Keratinocyte (primary cell): ENCODE data around the gene BTBD16. TPM values are rescaled to one million over a fixed set of nuclear protein-coding genes. Genes with fewer than 3 reads are reported as not detected.

Experiments
- DNase-seq: peaks from one replicate; pipeline ENCODE4 v3.0.0-alpha.2; 2011; ENCODE audit warnings: low read depth, missing footprints, low spot score
- FAIRE-seq: peaks from 2 replicates; lab custom pipeline; 2011; peaks lifted over from hg19 to GRCh38; lab: Jason Lieb, UNC
- H2AFZ ChIP-seq: 2 replicates; pipeline ENCODE4 v1.6.0; 2012; ENCODE audit warnings: low read length, control low read depth, inconsistent platforms; ENCODE audit not compliant: control insufficient read depth
- H3K27ac ChIP-seq: 2 replicates; pipeline ENCODE4 v1.5.1; 2011; ENCODE audit warnings: low read length; ENCODE audit not compliant: control insufficient read depth, insufficient read depth
- H3K27me3 ChIP-seq: 3 replicates; pipeline ENCODE4 v1.6.0; 2011; ENCODE audit warnings: low read length; ENCODE audit not compliant: control insufficient read depth, insufficient read depth; ENCODE audit errors: extremely low read depth
- H3K36me3 ChIP-seq, 2 experiments: 2 replicates in 1 of 2; 3 replicates in 1 of 2; pipeline ENCODE4 v1.5.1; 2011; ENCODE audit warnings: low read length in 2 of 2, mild to moderate bottlenecking in 1 of 2; ENCODE audit not compliant: control insufficient read depth in 2 of 2, insufficient read depth in 2 of 2; ENCODE audit errors: extremely low read depth in 1 of 2
- H3K4me1 ChIP-seq: 3 replicates; pipeline ENCODE4 v1.5.1; 2011; ENCODE audit warnings: low read length; ENCODE audit not compliant: control insufficient read depth, insufficient read depth; ENCODE audit errors: extremely low read depth
- H3K4me2 ChIP-seq: 3 replicates; pipeline ENCODE4 v1.6.0; 2011; ENCODE audit warnings: low read depth, low read length; ENCODE audit not compliant: control insufficient read depth, insufficient read depth; ENCODE audit errors: extremely low read depth
- H3K4me3 ChIP-seq, 3 experiments: fragments of 200-600 bp in 1 of 3; sonication (generic) in 1 of 3; 2 replicates in 2 of 3; 3 replicates in 1 of 3; pipeline ENCODE4 v1.5.1; 2011 to 2016; ENCODE audit warnings: low read length in 3 of 3, mild to moderate bottlenecking in 3 of 3, control low read depth in 2 of 3, inconsistent platforms in 1 of 3, low read depth in 1 of 3, mixed read lengths in 1 of 3, mixed run types in 1 of 3, moderate library complexity in 1 of 3; ENCODE audit not compliant: control insufficient read depth in 2 of 3, insufficient read depth in 2 of 3; ENCODE audit errors: extremely low read depth in 1 of 3
- H3K79me2 ChIP-seq: 2 replicates; pipeline ENCODE4 v1.6.0; 2012; ENCODE audit warnings: low read length; ENCODE audit not compliant: control insufficient read depth, insufficient read depth
- H3K9ac ChIP-seq: 3 replicates; pipeline ENCODE4 v1.6.0; 2011; ENCODE audit warnings: low read length; ENCODE audit not compliant: control insufficient read depth, insufficient read depth; ENCODE audit errors: extremely low read depth
- H3K9me1 ChIP-seq: 3 replicates; pipeline ENCODE4 v1.6.0; 2011; ENCODE audit warnings: low read length; ENCODE audit not compliant: control insufficient read depth, insufficient read depth; ENCODE audit errors: extremely low read depth
- H3K9me3 ChIP-seq: 2 replicates; pipeline ENCODE4 v1.5.1; 2012; ENCODE audit warnings: low read depth, low read length; ENCODE audit not compliant: control insufficient read depth
- H4K20me1 ChIP-seq: 3 replicates; pipeline ENCODE4 v1.6.0; 2011; ENCODE audit warnings: low read length; ENCODE audit not compliant: control insufficient read depth, insufficient read depth; ENCODE audit errors: extremely low read depth
- EZH2 ChIP-seq: IDR thresholded peaks from one replicate; pipeline ENCODE4 v1.6.1; 2012; ENCODE audit warnings: inconsistent platforms, mild to moderate bottlenecking, low read length, moderate library complexity
- dilution Hi-C: fragments of 300-500 bp; cut with MboI; formaldehyde crosslinking; loops from one replicate; pipeline ENCODE4 v1.7.0; 2020; ENCODE audit warnings: low sequenced_read_pairs; ENCODE audit not compliant: extremely low pct_ligation_motif_present
- polyA plus RNA-seq, 5 experiments: library from polyadenylated mRNA; depleted of rRNA in 3 of 5; stranded (reverse) in 3 of 5; stranded (forward) in 1 of 5; unstranded in 1 of 5; fragments of >200 nt; gene quantifications; 1 replicate in 1 of 5; 2 replicates in 3 of 5; 3 replicates in 1 of 5; pipeline versions ENCODE4 v1.2.1 to v1.2.3, GENCODE V29; 2011 to 2012; ENCODE audit warnings: missing spikeins in 2 of 5, low read depth in 1 of 5, low replicate concordance in 1 of 5
- TF ChIP-seq, protein P1 (sequence below), 3 experiments: IDR thresholded peaks in 1 of 3; conservative IDR thresholded peaks in 1 of 3; optimal IDR thresholded peaks in 1 of 3; 2 replicates in 2 of 3; 3 replicates in 1 of 3; pipeline versions ENCODE3 to v1.5.1; 2011; ENCODE audit warnings: low read length in 3 of 3, mild to moderate bottlenecking in 3 of 3, moderate library complexity in 2 of 3, control low read depth in 1 of 3, inconsistent platforms in 1 of 3; ENCODE audit not compliant: insufficient read depth in 2 of 3; ENCODE audit errors: extremely low read depth in 1 of 3

BTBD16 gene
- polyA plus RNA-seq, 1 donor (not counting 4 experiments of a cell fraction or from before 2014, with no cell fraction given) = 4.9 TPM

DNA sequence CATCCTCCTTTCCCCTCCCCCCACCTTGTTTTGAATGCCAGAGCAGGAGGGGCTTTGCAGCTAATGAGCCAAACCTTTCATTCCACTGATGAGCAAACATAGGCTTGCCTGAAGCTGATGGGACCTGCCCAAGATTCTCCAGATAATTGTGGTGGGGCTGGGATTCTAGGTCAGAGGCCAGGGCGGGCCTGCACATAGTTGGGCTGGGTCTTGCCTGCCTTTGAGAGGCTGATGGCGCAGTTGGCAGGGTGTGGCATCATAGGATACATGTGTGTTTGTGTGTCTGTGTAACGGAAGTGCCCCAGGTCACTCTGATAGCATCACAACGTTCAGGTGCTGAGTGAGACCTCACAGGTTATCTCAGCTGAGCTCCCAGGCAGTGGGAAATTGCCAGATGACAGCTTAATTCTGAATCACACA, 22.9 kb downstream of the BTBD16 start:
- peak overlapping the region; percentile 53 for H3K9ac ChIP-seq
- dilution Hi-C loops = no loop called here

DNA sequence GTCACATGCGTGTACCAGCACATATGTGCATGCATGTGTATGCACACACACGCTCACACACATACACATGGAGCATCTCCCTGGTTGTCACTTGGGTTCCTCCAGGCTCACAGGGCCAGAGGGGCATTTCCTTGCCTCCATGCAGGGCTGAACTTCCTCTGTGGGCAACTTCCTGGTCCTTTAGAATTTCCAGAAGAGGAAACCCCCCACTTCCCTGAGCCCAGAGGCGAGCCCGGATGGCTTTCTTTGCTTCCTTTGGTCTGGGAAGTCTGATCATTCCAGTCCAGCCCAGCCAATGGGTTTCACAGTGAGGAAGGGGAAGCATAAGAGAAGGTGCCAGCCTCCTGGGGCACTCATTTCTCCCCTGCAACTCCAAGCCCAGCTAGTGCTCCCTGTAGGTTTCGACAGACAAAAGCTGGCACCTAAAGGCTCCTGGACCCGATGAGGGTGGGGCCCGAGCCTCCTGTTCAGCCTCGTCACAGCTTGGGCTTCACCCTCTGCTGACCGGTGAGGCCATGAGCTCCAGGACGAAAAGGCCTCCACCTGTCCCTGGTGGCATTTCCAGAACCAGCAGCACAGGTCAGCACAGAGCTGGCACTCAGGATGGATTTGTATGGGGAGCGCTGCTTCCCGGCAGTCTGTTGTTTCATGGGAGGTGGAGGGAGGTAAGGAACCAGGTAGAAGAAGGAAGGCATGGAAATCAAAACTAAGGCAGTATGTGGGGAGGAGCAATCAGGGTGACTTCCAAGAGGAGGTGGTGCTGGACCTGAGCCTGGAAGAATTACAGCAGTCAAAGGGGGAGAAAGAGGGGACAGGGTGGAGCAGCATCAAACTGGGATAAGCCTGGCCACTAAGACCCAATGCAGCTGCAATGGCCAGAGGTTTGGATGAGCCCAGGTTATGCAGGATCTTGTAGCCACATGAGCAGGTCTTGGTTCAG, 23.7 kb downstream of the BTBD16 start:
- peaks cover 56% of the 10 kb centered on the region for H3K4me1 ChIP-seq
- no peaks in the 10 kb centered on the region for H3K9me1 ChIP-seq
- DNase-seq = no peak
- H2AFZ ChIP-seq = peak overlapping the region; percentile 48
- dilution Hi-C loops = no loop called here
- H3K4me3 ChIP-seq = no peak overlapping the region
- peak overlapping the region; percentile 53 for H3K9ac ChIP-seq
- peaks cover 0 to 2% of the 10 kb centered on the region in 2 experiments for H3K36me3 ChIP-seq
- H3K27ac ChIP-seq = peak overlapping the region; percentile 73
- H3K27me3 ChIP-seq = no peaks in the 10 kb centered on the region
- FAIRE-seq = no peak
- TF ChIP-seq, protein P1, sequence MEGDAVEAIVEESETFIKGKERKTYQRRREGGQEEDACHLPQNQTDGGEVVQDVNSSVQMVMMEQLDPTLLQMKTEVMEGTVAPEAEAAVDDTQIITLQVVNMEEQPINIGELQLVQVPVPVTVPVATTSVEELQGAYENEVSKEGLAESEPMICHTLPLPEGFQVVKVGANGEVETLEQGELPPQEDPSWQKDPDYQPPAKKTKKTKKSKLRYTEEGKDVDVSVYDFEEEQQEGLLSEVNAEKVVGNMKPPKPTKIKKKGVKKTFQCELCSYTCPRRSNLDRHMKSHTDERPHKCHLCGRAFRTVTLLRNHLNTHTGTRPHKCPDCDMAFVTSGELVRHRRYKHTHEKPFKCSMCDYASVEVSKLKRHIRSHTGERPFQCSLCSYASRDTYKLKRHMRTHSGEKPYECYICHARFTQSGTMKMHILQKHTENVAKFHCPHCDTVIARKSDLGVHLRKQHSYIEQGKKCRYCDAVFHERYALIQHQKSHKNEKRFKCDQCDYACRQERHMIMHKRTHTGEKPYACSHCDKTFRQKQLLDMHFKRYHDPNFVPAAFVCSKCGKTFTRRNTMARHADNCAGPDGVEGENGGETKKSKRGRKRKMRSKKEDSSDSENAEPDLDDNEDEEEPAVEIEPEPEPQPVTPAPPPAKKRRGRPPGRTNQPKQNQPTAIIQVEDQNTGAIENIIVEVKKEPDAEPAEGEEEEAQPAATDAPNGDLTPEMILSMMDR (optimal IDR thresholded peaks at IDR 0.05 in 1 of 3, IDR thresholded peaks at IDR 0.05 in 1 of 3, conservative IDR thresholded peaks at IDR 0.05 in 1 of 3; ENCODE audit: extremely low read depth in 1 of 3, insufficient read depth in 2 of 3, low read length in 3 of 3) = no peak
- no peak for TF ChIP-seq EZH2
- no peaks in the 10 kb centered on the region for H4K20me1 ChIP-seq
- no peaks in the 10 kb centered on the region for H3K79me2 ChIP-seq
- peak overlapping the region; percentile 72 for H3K4me2 ChIP-seq
- H3K9me3 ChIP-seq = no peaks in the 10 kb centered on the region

More for the DNA sequence above, 22.9 kb downstream of the BTBD16 start:
- H4K20me1 ChIP-seq = no peaks in the 10 kb centered on the region
- peak; percentile 100 for DNase-seq
- H3K27ac ChIP-seq = peak overlapping the region; percentile 90
- H3K4me2 ChIP-seq = peak overlapping the region; percentile 72
- no peaks in the 10 kb centered on the region for H3K27me3 ChIP-seq
- peak overlapping the region in 1 of 3 experiments; percentile 5 for H3K4me3 ChIP-seq
- no peaks in the 10 kb centered on the region for H3K79me2 ChIP-seq
- H3K9me1 ChIP-seq = no peaks in the 10 kb centered on the region
- H3K36me3 ChIP-seq = peaks cover 0 to 2% of the 10 kb centered on the region in 2 experiments
- peak overlapping the region; percentile 51 for H2AFZ ChIP-seq
- peak; percentile 100 for FAIRE-seq
- peaks cover 53% of the 10 kb centered on the region for H3K4me1 ChIP-seq
- TF ChIP-seq, protein P1 (optimal IDR thresholded peaks at IDR 0.05 in 1 of 3, IDR thresholded peaks at IDR 0.05 in 1 of 3, conservative IDR thresholded peaks at IDR 0.05 in 1 of 3; ENCODE audit: extremely low read depth in 1 of 3, insufficient read depth in 2 of 3, low read length in 3 of 3) = no peak
- TF ChIP-seq EZH2 = no peak
- no peaks in the 10 kb centered on the region for H3K9me3 ChIP-seq
